GM23248 (cell line): ENCODE measurements around the gene SP2. TPM values are rescaled to one million over a fixed set of nuclear protein-coding genes. Genes with fewer than 3 reads are reported as not detected.

Source experiments
- DNase-seq: peaks from one replicate; pipeline ENCODE4 v3.0.0-alpha.2; 2015
- H2AFZ ChIP-seq: fragments of 200-600 bp; sonication (generic); 2 replicates; pipeline ENCODE4 v1.6.1; 2016; ENCODE audit warnings: antibody characterized with exemption
- H3F3A ChIP-seq: fragments of 200-600 bp; sonication (generic); 2 replicates; pipeline ENCODE4 v1.6.1; 2016; ENCODE audit warnings: mild to moderate bottlenecking, antibody characterized with exemption, mixed run types; ENCODE audit not compliant: insufficient read depth
- H3K27ac ChIP-seq: fragments of 200-600 bp; sonication (generic); 2 replicates; pipeline ENCODE4 v1.5.1; 2016; ENCODE audit warnings: mild to moderate bottlenecking
- H3K27me3 ChIP-seq: fragments of 200-600 bp; sonication (generic); replicated peaks from 2 replicates; pipeline ENCODE4 v1.6.1; 2016; ENCODE audit warnings: mild to moderate bottlenecking; ENCODE audit not compliant: insufficient read depth
- H3K36me3 ChIP-seq: fragments of 200-600 bp; sonication (generic); 2 replicates; pipeline ENCODE4 v1.6.1; 2016; ENCODE audit warnings: low read depth, mild to moderate bottlenecking
- H3K4me1 ChIP-seq: fragments of 200-600 bp; sonication (generic); 2 replicates; pipeline ENCODE4 v1.6.1; 2016; ENCODE audit warnings: mild to moderate bottlenecking; ENCODE audit not compliant: insufficient read depth
- H3K4me2 ChIP-seq: fragments of 200-600 bp; sonication (generic); one replicate; pipeline ENCODE4 v1.6.1; 2016; ENCODE audit warnings: mild to moderate bottlenecking; ENCODE audit not compliant: unreplicated experiment
- H3K4me3 ChIP-seq: fragments of 200-600 bp; sonication (generic); 2 replicates; pipeline ENCODE4 v1.5.1; 2016; ENCODE audit warnings: mild to moderate bottlenecking
- H3K79me2 ChIP-seq: fragments of 200-600 bp; sonication (generic); 2 replicates; pipeline ENCODE4 v1.6.1; 2016; ENCODE audit warnings: mild to moderate bottlenecking; ENCODE audit not compliant: insufficient read depth
- H3K9ac ChIP-seq: fragments of 200-600 bp; sonication (generic); 2 replicates; pipeline ENCODE4 v1.6.1; 2016; ENCODE audit warnings: mild to moderate bottlenecking
- H3K9me2 ChIP-seq: fragments of 200-600 bp; sonication (generic); 2 replicates; pipeline ENCODE4 v1.6.1; 2016; ENCODE audit warnings: mixed run types, mild to moderate bottlenecking, moderate library complexity; ENCODE audit not compliant: insufficient read depth
- H3K9me3 ChIP-seq: fragments of 200-600 bp; sonication (generic); one replicate; pipeline ENCODE4 v1.6.1; 2017; ENCODE audit warnings: low read depth
- H4K20me1 ChIP-seq: fragments of 200-600 bp; sonication (generic); 2 replicates; pipeline ENCODE4 v1.6.0; 2016; ENCODE audit not compliant: insufficient read depth
- EZH2 ChIP-seq: fragments of 200-600 bp; sonication (generic); IDR thresholded peaks from 2 replicates; pipeline ENCODE4 v1.6.1; 2018; ENCODE audit warnings: antibody characterized with exemption, mild to moderate bottlenecking; ENCODE audit not compliant: insufficient read depth, poor library complexity, severe bottlenecking
- EZH2phosphoT487 ChIP-seq: fragments of 200-600 bp; sonication (generic); IDR thresholded peaks from 2 replicates; pipeline ENCODE4 v1.6.1; 2018; ENCODE audit warnings: antibody characterized with exemption, moderate library complexity, mild to moderate bottlenecking, low read depth; ENCODE audit not compliant: insufficient read depth
- WGBS, 2 experiments: methylation state at CpG; one replicate each; pipeline ENCODE4 v1.1.6; 2015 to 2017; ENCODE audit warnings: low lambda C conversion rate in 2 of 2, low coverage in 1 of 2; ENCODE audit errors: missing lambda C conversion rate in 2 of 2; 5-methylcytosine and 5-hydroxymethylcytosine counted together
- in situ Hi-C: fragments of 300-500 bp; cut with MboI; formaldehyde crosslinking; loops from 2 replicates; pipeline ENCODE4 v1.15.0; 2020
- polyA plus RNA-seq: library from polyadenylated mRNA; unstranded; fragments of >200 nt; fragmentation: Nextera tagmentation; extraction: Ambion mirVana; gene quantifications from 2 replicates; pipeline ENCODE4 v1.2.1, GENCODE V29; 2016
- total RNA-seq: library from RNA; depleted of rRNA; stranded (reverse); fragments of >200 nt; shearing (Covaris generic); gene quantifications from 2 replicates; pipeline ENCODE4 v1.2.3, GENCODE V29; 2014

Gene SP2
- total and polyA plus RNA-seq, 2 experiments from 2014 or later, result 3.2 to 14.2 TPM

- no peaks in the 10 kb centered on the region for H3K9me3 ChIP-seq
- no peaks in the 10 kb centered on the region for H3K36me3 ChIP-seq
- H3K27me3 ChIP-seq, result no peaks in the 10 kb centered on the region
- H3K9me2 ChIP-seq, result no peaks in the 10 kb centered on the region
- H3K4me3 ChIP-seq, result no peak overlapping the region
- no peak overlapping the region for H3K27ac ChIP-seq
- DNase-seq, result peak; percentile 41
- TF ChIP-seq EZH2phosphoT487, result no peak
- no peak for TF ChIP-seq EZH2
- peak overlapping the region; percentile 84; the same call in 1 of the 2 replicates for H2AFZ ChIP-seq
- H3K4me2 ChIP-seq, result no peak overlapping the region
- no peaks in the 10 kb centered on the region for H4K20me1 ChIP-seq
- in situ Hi-C loops, result no loop called here
- H3K9ac ChIP-seq, result no peak overlapping the region
- H3K4me1 ChIP-seq, result peaks cover 5% of the 10 kb centered on the region; the same call in 1 of the 2 replicates
- 23 to 24% methylated on average over 5 of the region's 5 CpGs for WGBS, 2 experiments
- H3F3A ChIP-seq, result no peaks in the 10 kb centered on the region
- no peaks in the 10 kb centered on the region for H3K79me2 ChIP-seq
Observed at GRCh38 chr17:47948706-47949196, 52.7 kb downstream of the SP2 start.

GRCh38 chr17:47949197-47949759 is 53.2 kb downstream of the SP2 start:
- no peaks in the 10 kb centered on the region for H4K20me1 ChIP-seq
- peak overlapping the region; percentile 64 for H3K9ac ChIP-seq
- H3K27me3 ChIP-seq, result no peaks in the 10 kb centered on the region
- H3K9me2 ChIP-seq, result no peaks in the 10 kb centered on the region
- H3K79me2 ChIP-seq, result no peaks in the 10 kb centered on the region
- WGBS, 2 experiments, result 1 to 4% methylated on average over 22 of the region's 22 CpGs
- H3F3A ChIP-seq, result no peaks in the 10 kb centered on the region
- in situ Hi-C loops, result no loop called here
- H2AFZ ChIP-seq, result peak overlapping the region; percentile 84
- peak overlapping the region; percentile 58 for H3K4me3 ChIP-seq
- TF ChIP-seq EZH2phosphoT487 (no peak), EZH2 (no peak)
- no peaks in the 10 kb centered on the region for H3K9me3 ChIP-seq
- peaks cover 5% of the 10 kb centered on the region; the same call in 1 of the 2 replicates for H3K4me1 ChIP-seq
- no peak overlapping the region for H3K27ac ChIP-seq
- peak overlapping the region; percentile 81 for H3K4me2 ChIP-seq
- no peaks in the 10 kb centered on the region for H3K36me3 ChIP-seq
- DNase-seq, result peak; percentile 84

GRCh38 chr17:47949946-47950345 is 53.9 kb downstream of the SP2 start:
- Histone ChIP-seq H2AFZ (no peak overlapping the region), H3K4me1 (peaks cover 5% of the 10 kb centered on the region; the same call in 1 of the 2 replicates), H3F3A (no peaks in the 10 kb centered on the region), H3K4me3 (no peak overlapping the region), H3K36me3 (no peaks in the 10 kb centered on the region), H3K4me2 (no peak overlapping the region), H4K20me1 (no peaks in the 10 kb centered on the region), H3K9me2 (no peaks in the 10 kb centered on the region), H3K9me3 (no peaks in the 10 kb centered on the region), H3K27me3 (no peaks in the 10 kb centered on the region), H3K9ac (peak overlapping the region; percentile 64; the same call in 1 of the 2 replicates), H3K27ac (no peak overlapping the region), H3K79me2 (no peaks in the 10 kb centered on the region)
- no peak for DNase-seq
- no peak for TF ChIP-seq EZH2
- TF ChIP-seq EZH2phosphoT487, result no peak
- WGBS, 2 experiments, result 94 to 99% methylated on average over 3 of the region's 3 CpGs
- in situ Hi-C loops, result no loop called here

GRCh38 chr17:47950448-47950847 is 54.4 kb downstream of the SP2 start:
- peaks cover 5% of the 10 kb centered on the region; the same call in 1 of the 2 replicates for H3K4me1 ChIP-seq
- no peak overlapping the region for H3K4me3 ChIP-seq
- H2AFZ ChIP-seq, result no peak overlapping the region
- H3K79me2 ChIP-seq, result no peaks in the 10 kb centered on the region
- 92 to 94% methylated on average over 4 of the region's 4 CpGs for WGBS, 2 experiments
- H3K27me3 ChIP-seq, result no peaks in the 10 kb centered on the region
- no peak overlapping the region for H3K9ac ChIP-seq
- H3K4me2 ChIP-seq, result no peak overlapping the region
- in situ Hi-C loops, result no loop called here
- no peak for DNase-seq
- H3K27ac ChIP-seq, result no peak overlapping the region
- no peaks in the 10 kb centered on the region for H3K9me3 ChIP-seq
- no peaks in the 10 kb centered on the region for H3F3A ChIP-seq
- no peaks in the 10 kb centered on the region for H3K36me3 ChIP-seq
- no peaks in the 10 kb centered on the region for H4K20me1 ChIP-seq
- no peaks in the 10 kb centered on the region for H3K9me2 ChIP-seq
- TF ChIP-seq EZH2phosphoT487, result no peak
- TF ChIP-seq EZH2, result no peak
